C4-2B (cell line): Measurements from ENCODE around the gene CNTNAP1.

ENCODE experiments used
- CTCF ChIP-seq: fragments of 450-650 bp; conservative IDR thresholded peaks from 2 replicates; pipeline ENCODE4 v1.5.1; 2017; ENCODE audit warnings: mild to moderate bottlenecking
- ZFX ChIP-seq: fragments of 450-650 bp; IDR thresholded peaks from 2 replicates; pipeline ENCODE4 v1.6.1; 2017

DNA sequence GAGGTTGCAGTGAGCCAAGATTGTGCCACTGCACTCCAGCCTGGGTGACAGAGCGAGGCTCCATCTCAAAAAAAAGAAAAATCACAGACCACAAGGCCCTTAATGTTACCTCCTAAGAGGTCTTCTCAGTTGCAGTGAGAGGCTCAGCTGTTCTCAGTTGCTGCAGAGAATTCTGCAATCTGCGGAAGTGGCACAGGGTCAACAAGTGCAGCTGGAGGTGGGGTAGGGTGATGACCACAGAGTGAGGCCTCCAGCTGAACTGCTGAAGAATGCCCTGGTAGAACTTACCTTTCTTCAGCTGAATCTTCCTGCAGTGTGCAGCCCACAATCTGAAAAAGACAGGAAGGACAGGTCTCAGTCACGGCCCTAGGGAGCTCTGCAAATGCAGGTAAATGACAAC lies 26.3 kb downstream of the CNTNAP1 start:
- TF ChIP-seq CTCF, result no peak
- TF ChIP-seq ZFX, result no peak
